ENCODE results near the gene CYP2J2. TPM values are rescaled to one million over a fixed set of nuclear protein-coding genes. Genes with fewer than 3 reads are reported as not detected.
"Not testable (repeated sequence)": the region's sequence is repeated elsewhere in the genome, so short reads cannot be mapped to it uniquely, and the experiment has no call there.

CYP2J2 gene
- total and polyA plus RNA-seq, 5 donors: 50.5 to 112 (median 68.8) TPM

GRCh38 chr1:59949648-59950047 is 23.1 kb upstream of the CYP2J2 start:
- H3K27ac ChIP-seq (ENCODE audit: low read length): no peak overlapping the region
- no peaks in the 10 kb centered on the region for H3K27me3 ChIP-seq (ENCODE audit: control insufficient read depth, insufficient read depth)
- no peak overlapping the region for H3K4me3 ChIP-seq (ENCODE audit: low read length)
- intact Hi-C loops (cut with DNase I): loop anchor here in 3 of 4 donors (5.0 to 10.0 kb wide), 3 partner anchors 67 to 1435 kb away; no protein-coding TSS in a partner anchor
- DNase-seq: no peak
- no peaks in the 10 kb centered on the region for H3K4me1 ChIP-seq (ENCODE audit: control insufficient read depth, insufficient read depth, low read length)
- H3K9me3 ChIP-seq (ENCODE audit: control insufficient read depth, low read length): no peaks in the 10 kb centered on the region
- no peak for ATAC-seq

GRCh38 chr1:59948990-59949389 is 22.4 kb upstream of the CYP2J2 start:
- Histone ChIP-seq H3K9me3 (ENCODE audit: control insufficient read depth, low read length) (no peaks in the 10 kb centered on the region), H3K4me1 (ENCODE audit: control insufficient read depth, insufficient read depth, low read length) (no peaks in the 10 kb centered on the region), H3K27ac (ENCODE audit: low read length) (no peak overlapping the region), H3K27me3 (ENCODE audit: control insufficient read depth, insufficient read depth) (no peaks in the 10 kb centered on the region), H3K4me3 (ENCODE audit: low read length) (no peak overlapping the region)
- ATAC-seq (no peak), DNase-seq (no peak)
- intact Hi-C loops (cut with DNase I): loop anchor here in 2 of 4 donors (5.0 kb wide), 2 partner anchors 67 to 72 kb away; no protein-coding TSS in a partner anchor
- WGBS: 65% methylated on average over 1 of the region's 1 CpG

- intact Hi-C loops (cut with DNase I): loop anchor here (2.0 to 5.0 kb wide), 4 partner anchors 65 to 70 kb away; no protein-coding TSS in a partner anchor
- H3K9me3 ChIP-seq (ENCODE audit: control insufficient read depth, low read length): no peaks in the 10 kb centered on the region
- ATAC-seq (peak; percentile 87 to 88), DNase-seq (peak in 1 of 3 donors; percentile 37)
- H3K27me3 ChIP-seq (ENCODE audit: control insufficient read depth, insufficient read depth): no peaks in the 10 kb centered on the region
- no peak overlapping the region for H3K4me3 ChIP-seq (ENCODE audit: low read length)
- no peak overlapping the region for H3K27ac ChIP-seq (ENCODE audit: low read length)
- H3K4me1 ChIP-seq (ENCODE audit: control insufficient read depth, insufficient read depth, low read length): no peaks in the 10 kb centered on the region
- WGBS: 2% methylated on average over 6 of the region's 6 CpGs
Observed at GRCh38 chr1:59947047-59947938, 20.7 kb upstream of the CYP2J2 start.

- no peak overlapping the region for H3K4me3 ChIP-seq (ENCODE audit: low read length)
- H3K4me1 ChIP-seq (ENCODE audit: control insufficient read depth, insufficient read depth, low read length): no peaks in the 10 kb centered on the region
- no peak for DNase-seq
- H3K27me3 ChIP-seq (ENCODE audit: control insufficient read depth, insufficient read depth): no peaks in the 10 kb centered on the region
- ATAC-seq: no peak
- intact Hi-C loops (cut with DNase I): loop anchor here (2.0 to 5.0 kb wide), 4 partner anchors 63 to 68 kb away; no protein-coding TSS in a partner anchor
- 32% methylated on average over 1 of the region's 1 CpG for WGBS
- no peak overlapping the region for H3K27ac ChIP-seq (ENCODE audit: low read length)
- no peaks in the 10 kb centered on the region for H3K9me3 ChIP-seq (ENCODE audit: control insufficient read depth, low read length)
Observed at GRCh38 chr1:59945790-59946189, 19.2 kb upstream of the CYP2J2 start.

- Histone ChIP-seq H3K4me3 (ENCODE audit: low read length) (no peak overlapping the region), H3K27ac (ENCODE audit: low read length) (no peak overlapping the region), H3K27me3 (ENCODE audit: control insufficient read depth, insufficient read depth) (no peaks in the 10 kb centered on the region), H3K4me1 (ENCODE audit: control insufficient read depth, insufficient read depth, low read length) (no peaks in the 10 kb centered on the region), H3K9me3 (ENCODE audit: control insufficient read depth, low read length) (no peaks in the 10 kb centered on the region)
- WGBS: 74% methylated on average over 4 of the region's 4 CpGs
- intact Hi-C loops (cut with DNase I): no loop called here
- ATAC-seq (no peak), DNase-seq (no peak)
Observed at GRCh38 chr1:59939393-59939792, 12.8 kb upstream of the CYP2J2 start.

GRCh38 chr1:59937636-59938210 is 11.2 kb upstream of the CYP2J2 start:
- no peaks in the 10 kb centered on the region for H3K9me3 ChIP-seq (ENCODE audit: control insufficient read depth, low read length)
- H3K4me3 ChIP-seq (ENCODE audit: low read length): no peak overlapping the region
- DNase-seq (no peak), ATAC-seq (no peak)
- no peaks in the 10 kb centered on the region for H3K27me3 ChIP-seq (ENCODE audit: control insufficient read depth, insufficient read depth)
- H3K27ac ChIP-seq (ENCODE audit: low read length): no peak overlapping the region
- no peaks in the 10 kb centered on the region for H3K4me1 ChIP-seq (ENCODE audit: control insufficient read depth, insufficient read depth, low read length)
- intact Hi-C loops (cut with DNase I): no loop called here
- WGBS: 77% methylated on average over 3 of the region's 3 CpGs

GRCh38 chr1:59936358-59936821 is 9.8 kb upstream of the CYP2J2 start:
- ATAC-seq: no peak
- intact Hi-C loops (cut with DNase I): no loop called here
- no peak overlapping the region for H3K4me3 ChIP-seq (ENCODE audit: low read length)
- no peaks in the 10 kb centered on the region for H3K9me3 ChIP-seq (ENCODE audit: control insufficient read depth, low read length)
- no peaks in the 10 kb centered on the region for H3K27me3 ChIP-seq (ENCODE audit: control insufficient read depth, insufficient read depth)
- 87% methylated on average over 5 of the region's 5 CpGs for WGBS
- H3K4me1 ChIP-seq (ENCODE audit: control insufficient read depth, insufficient read depth, low read length): no peaks in the 10 kb centered on the region
- H3K27ac ChIP-seq (ENCODE audit: low read length): no peak overlapping the region
- DNase-seq: no peak

- Histone ChIP-seq H3K9me3 (ENCODE audit: control insufficient read depth, low read length) (no peaks in the 10 kb centered on the region), H3K4me1 (ENCODE audit: control insufficient read depth, insufficient read depth, low read length) (peaks cover 1% of the 10 kb centered on the region), H3K27me3 (ENCODE audit: control insufficient read depth, insufficient read depth) (no peaks in the 10 kb centered on the region), H3K27ac (ENCODE audit: low read length) (no peak overlapping the region), H3K4me3 (ENCODE audit: low read length) (no peak overlapping the region)
- intact Hi-C loops (cut with DNase I): no loop called here
- WGBS: 83% methylated on average over 1 of the region's 1 CpG
- ATAC-seq: no peak
- no peak for DNase-seq
Observed at GRCh38 chr1:59928996-59929395, 2.4 kb upstream of the CYP2J2 start.

GRCh38 chr1:59927213-59927612 is 640 bp upstream of the CYP2J2 start:
- 40% methylated on average over 2 of the region's 2 CpGs for WGBS

GRCh38 chr1:59924653-59925052 is 1.9 kb downstream of the CYP2J2 start:
- ATAC-seq: no peak
- H3K27ac ChIP-seq (ENCODE audit: low read length): no peak overlapping the region
- no peak overlapping the region for H3K4me3 ChIP-seq (ENCODE audit: low read length)
- H3K9me3 ChIP-seq (ENCODE audit: control insufficient read depth, low read length): no peaks in the 10 kb centered on the region
- intact Hi-C loops (cut with DNase I): no loop called here
- no peak for DNase-seq
- H3K27me3 ChIP-seq (ENCODE audit: control insufficient read depth, insufficient read depth): no peaks in the 10 kb centered on the region
- H3K4me1 ChIP-seq (ENCODE audit: control insufficient read depth, insufficient read depth, low read length): peaks cover 1% of the 10 kb centered on the region

More at GRCh38 chr1:59927213-59927612, 640 bp upstream of the CYP2J2 start:
- H3K27ac ChIP-seq (ENCODE audit: low read length): peak overlapping the region; percentile 88
- intact Hi-C loops (cut with DNase I): no loop called here
- H3K4me3 ChIP-seq (ENCODE audit: low read length): peak overlapping the region; percentile 66
- ATAC-seq: no peak
- no peaks in the 10 kb centered on the region for H3K27me3 ChIP-seq (ENCODE audit: control insufficient read depth, insufficient read depth)
- peaks cover 1% of the 10 kb centered on the region for H3K4me1 ChIP-seq (ENCODE audit: control insufficient read depth, insufficient read depth, low read length)
- DNase-seq: no peak
- no peaks in the 10 kb centered on the region for H3K9me3 ChIP-seq (ENCODE audit: control insufficient read depth, low read length)

GRCh38 chr1:59921258-59921899 is 5.2 kb downstream of the CYP2J2 start:
- intact Hi-C loops (cut with DNase I); H3K4me1 ChIP-seq (ENCODE audit: control insufficient read depth, insufficient read depth, low read length); H3K27me3 ChIP-seq (ENCODE audit: control insufficient read depth, insufficient read depth); H3K4me3 ChIP-seq (ENCODE audit: low read length); DNase-seq; H3K9me3 ChIP-seq (ENCODE audit: control insufficient read depth, low read length); ATAC-seq: not testable (repeated sequence)
- peak overlapping the region; percentile 52 for H3K27ac ChIP-seq (ENCODE audit: low read length)
- WGBS: 56% methylated on average over 6 of the region's 6 CpGs
